Measurements from ENCODE around the gene HOXA11.
A peak's percentile ranks its signal among the peaks of the same experiment; 100 is the strongest.

Gene HOXA11

DNA sequence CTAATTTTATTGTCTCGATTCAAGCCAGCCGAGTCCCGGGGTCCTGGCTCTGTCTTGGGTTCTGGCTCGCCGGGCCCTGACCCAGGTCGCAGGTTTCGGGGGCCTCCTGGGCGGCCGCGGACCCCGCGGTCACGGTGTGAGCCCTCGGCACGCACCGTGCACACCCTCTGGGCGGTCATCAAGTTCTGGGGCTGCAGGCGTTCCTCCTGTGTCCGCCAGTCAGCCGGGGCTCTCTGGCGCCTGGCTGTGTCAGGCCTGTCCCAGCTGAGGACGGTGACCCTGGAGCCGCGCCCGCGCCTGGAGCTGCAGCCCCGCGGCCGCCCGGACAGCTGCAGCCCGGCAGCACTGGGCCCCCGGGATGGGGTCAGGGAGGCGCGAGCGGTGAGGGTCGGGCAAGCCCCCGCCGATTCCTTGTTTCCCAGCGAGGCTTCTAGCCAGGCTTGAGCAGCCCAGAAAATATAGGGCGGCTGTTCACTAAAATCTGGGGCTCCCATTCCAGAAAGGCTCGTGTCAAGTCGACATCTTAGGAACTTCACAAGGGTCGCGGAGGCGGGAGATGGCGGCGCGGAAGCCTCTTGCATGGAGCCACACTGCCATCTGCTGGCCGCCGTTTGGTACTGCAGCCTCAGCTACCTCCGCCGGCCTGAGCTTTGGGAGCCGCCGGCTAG, 24.4 kb downstream of the HOXA11 start:
- no peak for TF ChIP-seq TAF1 (IDR thresholded peaks at IDR 0.05; ENCODE audit: borderline replicate concordance, insufficient read depth, low read length)
- TF ChIP-seq FOXP2 (optimal IDR thresholded peaks at IDR 0.05; ENCODE audit: borderline replicate concordance, extremely low read depth, extremely low read length, insufficient read depth) = peak; percentile 54

DNA sequence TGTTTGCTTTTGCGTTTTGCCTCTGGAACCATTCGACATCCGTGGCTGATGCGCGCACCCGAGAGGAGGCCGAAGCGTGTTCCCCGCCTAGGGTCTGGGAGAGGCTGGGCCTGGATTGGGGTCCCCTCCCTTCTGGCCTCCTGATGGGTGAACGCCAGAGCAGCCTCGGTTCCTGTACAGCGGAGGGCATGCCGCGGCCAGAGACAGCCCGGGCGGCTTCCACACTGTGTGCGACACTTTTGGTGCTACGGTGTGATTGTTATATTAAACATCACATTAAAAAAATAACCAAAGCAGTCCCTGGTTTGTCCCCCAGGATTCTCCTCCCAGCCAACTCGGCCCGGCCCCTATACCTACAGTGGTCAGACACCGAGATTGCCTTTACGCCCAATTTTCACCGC, 24.9 kb downstream of the HOXA11 start:
- no peak for TF ChIP-seq POLR2AphosphoS5 (IDR thresholded peaks at IDR 0.05; ENCODE audit: low read depth, low read length)
- no peak for TF ChIP-seq TAF1 (IDR thresholded peaks at IDR 0.05; ENCODE audit: borderline replicate concordance, insufficient read depth, low read length)
- TF ChIP-seq, protein P1, sequence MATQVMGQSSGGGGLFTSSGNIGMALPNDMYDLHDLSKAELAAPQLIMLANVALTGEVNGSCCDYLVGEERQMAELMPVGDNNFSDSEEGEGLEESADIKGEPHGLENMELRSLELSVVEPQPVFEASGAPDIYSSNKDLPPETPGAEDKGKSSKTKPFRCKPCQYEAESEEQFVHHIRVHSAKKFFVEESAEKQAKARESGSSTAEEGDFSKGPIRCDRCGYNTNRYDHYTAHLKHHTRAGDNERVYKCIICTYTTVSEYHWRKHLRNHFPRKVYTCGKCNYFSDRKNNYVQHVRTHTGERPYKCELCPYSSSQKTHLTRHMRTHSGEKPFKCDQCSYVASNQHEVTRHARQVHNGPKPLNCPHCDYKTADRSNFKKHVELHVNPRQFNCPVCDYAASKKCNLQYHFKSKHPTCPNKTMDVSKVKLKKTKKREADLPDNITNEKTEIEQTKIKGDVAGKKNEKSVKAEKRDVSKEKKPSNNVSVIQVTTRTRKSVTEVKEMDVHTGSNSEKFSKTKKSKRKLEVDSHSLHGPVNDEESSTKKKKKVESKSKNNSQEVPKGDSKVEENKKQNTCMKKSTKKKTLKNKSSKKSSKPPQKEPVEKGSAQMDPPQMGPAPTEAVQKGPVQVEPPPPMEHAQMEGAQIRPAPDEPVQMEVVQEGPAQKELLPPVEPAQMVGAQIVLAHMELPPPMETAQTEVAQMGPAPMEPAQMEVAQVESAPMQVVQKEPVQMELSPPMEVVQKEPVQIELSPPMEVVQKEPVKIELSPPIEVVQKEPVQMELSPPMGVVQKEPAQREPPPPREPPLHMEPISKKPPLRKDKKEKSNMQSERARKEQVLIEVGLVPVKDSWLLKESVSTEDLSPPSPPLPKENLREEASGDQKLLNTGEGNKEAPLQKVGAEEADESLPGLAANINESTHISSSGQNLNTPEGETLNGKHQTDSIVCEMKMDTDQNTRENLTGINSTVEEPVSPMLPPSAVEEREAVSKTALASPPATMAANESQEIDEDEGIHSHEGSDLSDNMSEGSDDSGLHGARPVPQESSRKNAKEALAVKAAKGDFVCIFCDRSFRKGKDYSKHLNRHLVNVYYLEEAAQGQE (IDR thresholded peaks at IDR 0.05; ENCODE audit: insufficient read depth in 1 of 2, low read depth in 2 of 2, low read length in 2 of 2) = no peak
- no peak for TF ChIP-seq FOXP2 (optimal IDR thresholded peaks at IDR 0.05; ENCODE audit: borderline replicate concordance, extremely low read depth, extremely low read length, insufficient read depth)
- TF ChIP-seq SIN3A (IDR thresholded peaks at IDR 0.05; ENCODE audit: borderline replicate concordance, insufficient read depth, low read length) = no peak

DNA sequence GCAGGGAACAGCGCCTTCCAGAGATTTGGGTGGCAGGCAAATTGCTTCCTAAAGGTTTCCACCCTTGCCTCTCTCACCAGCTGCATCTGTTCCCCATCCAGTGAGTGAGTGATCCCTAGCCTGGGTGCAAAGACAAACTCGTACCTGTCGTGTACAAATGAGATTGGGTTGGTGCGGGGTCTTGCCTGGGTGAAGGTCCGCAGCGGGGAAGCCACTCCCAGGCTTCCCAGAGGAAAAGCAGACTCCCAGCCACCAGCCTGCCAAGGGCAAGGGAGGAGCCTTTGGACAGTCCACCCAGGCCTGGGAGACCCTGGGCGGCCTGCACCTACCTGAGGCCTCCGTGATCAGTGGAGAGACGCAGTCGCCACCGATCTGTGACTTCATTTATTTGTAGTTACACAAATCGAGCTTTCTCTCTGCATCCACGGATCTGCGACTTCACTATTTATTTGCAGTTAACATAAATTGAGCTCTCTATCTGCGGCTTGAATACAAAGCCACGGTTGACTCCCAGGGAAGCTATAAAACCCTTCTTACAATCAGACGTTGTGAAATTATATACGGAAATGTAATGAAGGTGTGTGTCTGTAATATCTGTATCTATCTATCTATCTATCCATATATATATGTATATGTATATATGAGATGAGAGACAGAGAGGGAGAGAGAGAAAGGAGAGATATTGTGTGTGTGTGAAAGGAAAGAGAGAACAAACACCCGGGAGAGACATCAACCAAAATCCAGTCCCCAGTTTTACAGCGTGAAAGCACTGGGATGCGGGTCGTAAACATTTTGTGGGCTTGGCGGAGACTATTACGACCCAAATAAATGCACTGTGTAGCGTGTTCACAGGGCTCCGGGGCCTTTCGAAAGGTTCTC, 25.5 kb downstream of the HOXA11 start:
- no peak for TF ChIP-seq SIN3A (IDR thresholded peaks at IDR 0.05; ENCODE audit: borderline replicate concordance, insufficient read depth, low read length)
- TF ChIP-seq TAF1 (IDR thresholded peaks at IDR 0.05; ENCODE audit: borderline replicate concordance, insufficient read depth, low read length) = no peak
- no peak for TF ChIP-seq FOXP2 (optimal IDR thresholded peaks at IDR 0.05; ENCODE audit: borderline replicate concordance, extremely low read depth, extremely low read length, insufficient read depth)
- no peak for TF ChIP-seq POLR2AphosphoS5 (IDR thresholded peaks at IDR 0.05; ENCODE audit: low read depth, low read length)
- TF ChIP-seq, protein P1 (IDR thresholded peaks at IDR 0.05; ENCODE audit: insufficient read depth in 1 of 2, low read depth in 2 of 2, low read length in 2 of 2) = no peak

DNA sequence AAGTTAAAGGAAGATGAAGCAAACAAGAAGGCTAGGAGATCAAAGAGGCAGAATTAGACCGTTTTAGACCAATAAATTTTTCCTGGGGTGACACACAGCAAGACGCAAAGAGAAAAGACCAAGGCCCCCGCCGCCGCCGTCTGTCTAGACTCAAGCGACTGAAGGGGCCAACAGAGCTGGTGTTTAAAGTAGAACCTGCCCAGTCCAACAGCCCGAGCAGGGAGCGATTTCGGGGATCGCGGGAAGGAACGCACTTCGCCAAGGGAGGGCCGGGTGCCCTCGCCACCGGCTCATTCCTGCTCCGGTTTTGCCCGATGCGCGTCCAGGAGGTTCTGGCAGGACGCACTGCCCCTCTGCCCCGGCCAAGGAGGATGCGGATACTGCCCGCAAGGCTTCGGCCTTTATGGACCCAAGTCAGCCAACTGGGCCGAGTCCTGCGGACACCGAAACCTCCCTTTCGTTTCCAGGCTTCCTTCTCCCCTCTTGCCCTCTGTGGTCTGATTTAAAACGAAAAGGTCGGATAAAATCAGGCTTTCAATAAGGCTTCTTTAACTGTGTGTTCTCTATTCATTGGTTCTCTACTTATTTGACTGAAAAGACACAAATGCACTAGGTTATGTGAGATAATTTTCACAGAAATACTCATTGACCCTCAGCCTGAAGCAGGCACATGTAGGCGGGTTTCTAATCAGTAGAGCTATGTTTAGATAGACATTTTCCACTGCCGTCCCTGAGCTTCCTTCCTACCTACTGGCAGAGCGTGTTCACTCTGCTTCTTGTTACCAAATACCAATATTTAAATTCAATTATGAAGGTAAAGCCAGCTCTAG, 26.4 kb downstream of the HOXA11 start:
- TF ChIP-seq FOXP2 (optimal IDR thresholded peaks at IDR 0.05; ENCODE audit: borderline replicate concordance, extremely low read depth, extremely low read length, insufficient read depth) = no peak

DNA sequence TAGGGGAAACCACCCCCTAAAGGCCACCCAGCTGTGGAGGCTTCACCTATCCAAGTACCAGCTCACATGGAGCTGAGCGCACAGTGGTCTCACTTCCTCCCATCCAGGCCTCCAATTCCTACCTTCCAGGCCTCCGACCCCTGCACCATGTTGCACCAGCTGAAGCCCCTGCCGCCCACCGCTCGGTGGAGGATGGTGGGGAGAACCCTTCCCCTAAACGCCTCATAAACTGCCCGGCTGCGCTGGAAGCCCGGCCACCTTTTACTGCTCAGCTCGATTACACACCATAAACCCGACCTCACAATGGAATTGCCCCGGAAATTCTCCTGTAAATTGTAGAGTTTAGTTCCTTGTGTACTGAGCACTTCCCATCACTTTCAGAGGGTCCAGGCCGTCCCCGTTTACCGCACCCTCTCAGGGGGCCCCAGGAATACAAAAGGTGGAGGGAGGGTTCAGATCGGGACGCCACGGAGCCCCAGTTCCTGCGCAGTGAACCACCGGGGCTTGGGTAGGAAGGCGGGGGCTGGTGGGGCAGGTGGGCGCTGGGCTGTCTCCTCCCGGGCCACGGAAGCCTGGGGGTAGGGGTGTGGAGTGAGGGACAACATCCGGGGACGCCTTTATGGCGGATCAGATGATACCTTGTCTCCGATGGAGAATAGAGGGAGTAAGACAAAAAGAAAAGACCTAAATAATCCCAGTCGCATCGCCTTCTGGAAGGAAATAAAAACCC, 27.2 kb downstream of the HOXA11 start:
- TF ChIP-seq POLR2AphosphoS5 (IDR thresholded peaks at IDR 0.05; ENCODE audit: low read depth, low read length) (no peak), SIN3A (IDR thresholded peaks at IDR 0.05; ENCODE audit: borderline replicate concordance, insufficient read depth, low read length) (no peak), FOXP2 (optimal IDR thresholded peaks at IDR 0.05; ENCODE audit: borderline replicate concordance, extremely low read depth, extremely low read length, insufficient read depth) (no peak), TAF1 (IDR thresholded peaks at IDR 0.05; ENCODE audit: borderline replicate concordance, insufficient read depth, low read length) (no peak)
- TF ChIP-seq, protein P1 (IDR thresholded peaks at IDR 0.05; ENCODE audit: insufficient read depth in 1 of 2, low read depth in 2 of 2, low read length in 2 of 2) = no peak

Data from PFSK-1 (cell line).